GM12801 (cell line): ENCODE measurements around the gene CPLX1.

Source experiments
- TF ChIP-seq, protein P1 (sequence below): IDR thresholded peaks from one replicate; pipeline ENCODE4 v1.5.1; 2011; ENCODE audit warnings: control low read depth; ENCODE audit not compliant: insufficient read length; ENCODE audit errors: extremely low read depth

The CPLX1 gene

DNA sequence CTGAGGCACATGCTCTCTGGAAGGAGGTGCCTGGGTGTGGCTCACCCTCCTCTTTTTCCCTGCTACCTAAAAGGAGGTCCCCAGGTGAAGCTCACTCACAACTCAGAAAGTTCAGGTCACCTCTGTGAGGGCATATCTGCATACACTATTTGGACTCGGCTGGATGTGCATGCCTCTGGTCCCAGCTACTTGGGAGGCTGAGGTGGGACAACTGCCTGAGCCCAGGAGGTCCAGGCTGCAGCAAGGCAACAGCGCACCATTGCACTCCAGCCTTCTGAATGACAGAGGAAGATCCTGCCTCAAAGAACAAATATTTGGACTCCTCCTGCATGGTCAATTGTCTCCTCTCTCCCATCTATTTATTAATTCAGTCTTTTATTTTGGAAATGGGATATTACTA lies 46.4 kb downstream of the CPLX1 start:
- TF ChIP-seq, protein P1, sequence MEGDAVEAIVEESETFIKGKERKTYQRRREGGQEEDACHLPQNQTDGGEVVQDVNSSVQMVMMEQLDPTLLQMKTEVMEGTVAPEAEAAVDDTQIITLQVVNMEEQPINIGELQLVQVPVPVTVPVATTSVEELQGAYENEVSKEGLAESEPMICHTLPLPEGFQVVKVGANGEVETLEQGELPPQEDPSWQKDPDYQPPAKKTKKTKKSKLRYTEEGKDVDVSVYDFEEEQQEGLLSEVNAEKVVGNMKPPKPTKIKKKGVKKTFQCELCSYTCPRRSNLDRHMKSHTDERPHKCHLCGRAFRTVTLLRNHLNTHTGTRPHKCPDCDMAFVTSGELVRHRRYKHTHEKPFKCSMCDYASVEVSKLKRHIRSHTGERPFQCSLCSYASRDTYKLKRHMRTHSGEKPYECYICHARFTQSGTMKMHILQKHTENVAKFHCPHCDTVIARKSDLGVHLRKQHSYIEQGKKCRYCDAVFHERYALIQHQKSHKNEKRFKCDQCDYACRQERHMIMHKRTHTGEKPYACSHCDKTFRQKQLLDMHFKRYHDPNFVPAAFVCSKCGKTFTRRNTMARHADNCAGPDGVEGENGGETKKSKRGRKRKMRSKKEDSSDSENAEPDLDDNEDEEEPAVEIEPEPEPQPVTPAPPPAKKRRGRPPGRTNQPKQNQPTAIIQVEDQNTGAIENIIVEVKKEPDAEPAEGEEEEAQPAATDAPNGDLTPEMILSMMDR = no peak

GRCh38 chr4:777520-778262 lies 48.2 kb downstream of the CPLX1 start:
- TF ChIP-seq, protein P1 = no peak

DNA sequence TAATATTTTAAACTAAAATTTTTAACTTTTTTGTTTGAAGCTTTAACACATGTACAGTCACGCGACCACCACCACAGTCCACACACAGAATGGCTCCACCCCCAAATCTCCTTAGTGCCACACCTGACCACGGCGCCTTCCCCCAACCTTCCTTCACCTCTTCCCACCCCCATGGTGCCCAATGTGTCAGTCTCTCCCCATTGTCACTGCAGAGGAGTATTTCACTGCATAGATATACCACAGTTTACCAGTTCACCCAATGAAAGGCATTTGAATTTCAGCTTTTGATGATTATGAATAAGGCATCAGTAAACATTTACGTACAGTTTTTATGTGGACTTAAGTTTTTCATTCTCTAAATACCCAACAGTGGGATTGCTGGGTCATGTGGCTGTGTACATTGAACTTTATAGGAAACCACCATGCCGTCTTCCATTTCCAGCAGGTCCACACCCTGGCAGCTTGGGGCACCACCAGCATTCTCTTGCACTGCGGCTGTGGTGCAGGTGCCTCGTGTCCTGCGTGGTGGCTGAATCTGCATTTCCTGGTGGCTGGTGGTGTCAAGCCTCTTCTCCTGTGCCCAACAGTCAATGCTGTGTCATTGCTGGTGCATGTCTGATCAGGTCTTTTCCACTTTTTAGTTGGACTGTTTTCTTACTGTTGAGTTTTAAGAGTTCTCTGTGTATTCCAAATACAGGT lies 49.0 kb downstream of the CPLX1 start:
- TF ChIP-seq, protein P1 = no peak

DNA sequence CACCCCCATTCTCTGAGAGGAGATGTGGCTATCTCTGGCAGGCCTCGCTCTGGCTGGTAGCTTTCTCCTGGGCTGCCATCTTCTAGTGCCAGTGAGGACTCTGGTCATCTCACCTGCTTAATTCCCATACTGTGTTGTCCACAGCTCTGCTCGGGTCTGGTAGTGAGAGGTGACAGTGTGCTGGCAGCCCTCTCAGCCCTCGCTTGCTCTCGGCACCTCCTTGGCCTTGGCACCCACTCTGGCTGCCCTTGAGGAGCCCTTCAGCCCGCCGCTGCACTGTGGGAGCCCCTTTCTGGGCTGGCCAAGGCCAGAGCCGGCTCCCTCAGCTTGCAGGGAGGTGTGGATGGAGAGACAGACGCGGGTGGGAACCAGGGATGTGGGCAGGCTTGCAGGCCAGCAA lies 52.7 kb downstream of the CPLX1 start:
- TF ChIP-seq, protein P1 = no peak

DNA sequence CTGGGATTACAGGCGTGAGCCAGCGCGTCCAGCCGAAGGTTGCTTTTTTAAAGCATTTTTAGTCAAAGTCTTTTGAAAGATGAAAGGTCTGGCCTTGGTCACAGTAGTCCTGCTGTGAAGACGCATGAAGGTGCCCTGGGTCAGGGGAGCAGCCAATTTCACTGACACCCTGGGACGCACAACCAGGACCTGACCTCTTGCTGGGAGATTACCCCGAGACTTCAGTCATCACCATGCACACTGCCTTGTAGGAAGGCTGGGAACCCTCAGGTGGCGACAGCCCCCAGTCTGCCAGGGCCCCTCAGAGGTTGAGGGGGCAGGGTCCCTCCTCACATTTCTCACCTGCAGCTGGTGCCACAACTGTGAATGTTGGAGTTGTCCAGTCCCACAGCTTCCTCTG lies 53.2 kb downstream of the CPLX1 start:
- TF ChIP-seq, protein P1 = no peak

DNA sequence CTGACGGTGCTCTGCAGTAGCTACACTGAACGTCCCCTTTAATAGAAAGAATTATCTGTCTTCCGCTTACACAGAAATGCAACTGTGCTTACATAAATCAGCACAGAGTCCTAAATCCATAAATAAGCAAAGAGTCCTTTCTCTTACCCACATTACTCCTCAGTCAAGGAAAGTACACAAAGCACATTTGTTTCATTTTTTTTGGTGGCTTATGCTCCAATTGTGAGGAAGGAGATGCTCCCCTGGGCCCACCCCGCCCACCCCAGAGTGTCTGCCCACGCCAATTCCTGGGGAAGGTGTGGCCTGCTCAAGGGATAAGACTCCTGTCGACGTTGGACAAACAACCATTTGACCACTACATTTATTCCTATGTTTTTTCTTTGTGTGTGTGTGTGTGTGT lies 53.8 kb downstream of the CPLX1 start:
- TF ChIP-seq, protein P1 = no peak

- TF ChIP-seq, protein P1 = no peak
Measured at GRCh38 chr4:771464-771863, 54.5 kb downstream of the CPLX1 start.
